Activated CD4-positive, alpha-beta T cell treated with anti-CD3 and anti-CD28 coated beads for 36 hours (primary cell): ENCODE data around the gene ERI3. TPM values are rescaled to one million over a fixed set of nuclear protein-coding genes. Genes with fewer than 3 reads are reported as not detected.

Experiments used
- ATAC-seq: fragments of 200-7000 bp; cut with Tn5 transposase; one replicate; pipeline ENCODE4 v1.10.0; 2021; ENCODE audit warnings: mild to moderate bottlenecking, moderate library complexity
- CTCF ChIA-PET: fragments of 350-600 bp; sonication (Branson Sonifier 250); formaldehyde crosslinking; loops from one replicate; lab custom pipeline; 2021; ENCODE audit warnings: antibody characterized with exemption; lab: Charles Lee
- POLR2A ChIA-PET: fragments of 350-600 bp; sonication (Branson Sonifier 250); formaldehyde crosslinking; loops from one replicate; lab custom pipeline; 2021; ENCODE audit warnings: antibody characterized with exemption, inconsistent platforms; lab: Charles Lee
- DNase-seq: peaks from one replicate; pipeline ENCODE4 v3.0.0-alpha.2; 2020
- H3K27ac Mint-ChIP-seq: one replicate; pipeline ENCODE4 v1.8.0; 2021; ENCODE audit warnings: mixed read lengths
- H3K27me3 Mint-ChIP-seq: one replicate; pipeline ENCODE4 v1.8.0; 2021; ENCODE audit warnings: mixed read lengths
- H3K36me3 Mint-ChIP-seq: one replicate; pipeline ENCODE4 v1.8.0; 2021; ENCODE audit warnings: low read depth, mixed read lengths
- H3K4me1 Mint-ChIP-seq: one replicate; pipeline ENCODE4 v1.8.0; 2021; ENCODE audit warnings: mixed read lengths
- H3K4me3 Mint-ChIP-seq: one replicate; pipeline ENCODE4 v1.8.0; 2021; ENCODE audit warnings: mild to moderate bottlenecking, moderate library complexity, mixed read lengths
- H3K9me3 Mint-ChIP-seq: one replicate; pipeline ENCODE4 v1.8.0; 2021; ENCODE audit warnings: low read depth, mixed read lengths
- intact Hi-C, 2 experiments: fragments of 100-400 bp; cut with DNase I in 1 of 2; cut with micrococcal nuclease in 1 of 2; formaldehyde crosslinking; loops; one replicate each; pipeline versions ENCODE4 v1.14.2 to v1.15.1; 2022 to 2024; cut with DNase I, micrococcal nuclease
- total RNA-seq, 2 experiments: library from RNA; stranded (reverse); gene quantifications; one replicate each; pipeline ENCODE4 v1.2.3, GENCODE V29; 2021

Gene ERI3
- 10 to 100 TPM; 36.7 to 41.3 TPM for total RNA-seq

GRCh38 chr1:44354840-44355581 is at the start of gene ERI3:
Gene ERI3 (minus strand): TSS chr1:44355257. CDS start chr1:44355026, 231 bp downstream.
- ChIA-PET CTCF (interaction anchor here (0.7 to 1.6 kb wide), 4 partner anchors 17 to 1315 kb away, joined by 3 to 5 read pairs (median 4); no protein-coding TSS in a partner anchor), POLR2A (interaction anchor here (0.7 kb wide), 1 partner anchor 143 kb away, joined by 3 read pairs; no protein-coding TSS in a partner anchor)
- Mint-ChIP-seq H3K4me1 (peaks cover 34% of the 10 kb centered on the region), H3K27ac (peak within 1 kb of the TSS; percentile 82), H3K4me3 (peak within 1 kb of the TSS; percentile 90), H3K9me3 (no peaks in the 10 kb centered on the region), H3K27me3 (no peaks in the 10 kb centered on the region), H3K36me3 (peaks cover 4% of the 10 kb centered on the region)
- ATAC-seq (peak; percentile 100), DNase-seq (peak; percentile 98)
- intact Hi-C loops: loop anchor here in 1 of 2 experiments (1.0 to 10.0 kb wide), 12 partner anchors 138 to 1510 kb away; partner anchors contain the start of genes ARMH1, ATP6V0B, CCDC24 and DMAP1

DNA sequence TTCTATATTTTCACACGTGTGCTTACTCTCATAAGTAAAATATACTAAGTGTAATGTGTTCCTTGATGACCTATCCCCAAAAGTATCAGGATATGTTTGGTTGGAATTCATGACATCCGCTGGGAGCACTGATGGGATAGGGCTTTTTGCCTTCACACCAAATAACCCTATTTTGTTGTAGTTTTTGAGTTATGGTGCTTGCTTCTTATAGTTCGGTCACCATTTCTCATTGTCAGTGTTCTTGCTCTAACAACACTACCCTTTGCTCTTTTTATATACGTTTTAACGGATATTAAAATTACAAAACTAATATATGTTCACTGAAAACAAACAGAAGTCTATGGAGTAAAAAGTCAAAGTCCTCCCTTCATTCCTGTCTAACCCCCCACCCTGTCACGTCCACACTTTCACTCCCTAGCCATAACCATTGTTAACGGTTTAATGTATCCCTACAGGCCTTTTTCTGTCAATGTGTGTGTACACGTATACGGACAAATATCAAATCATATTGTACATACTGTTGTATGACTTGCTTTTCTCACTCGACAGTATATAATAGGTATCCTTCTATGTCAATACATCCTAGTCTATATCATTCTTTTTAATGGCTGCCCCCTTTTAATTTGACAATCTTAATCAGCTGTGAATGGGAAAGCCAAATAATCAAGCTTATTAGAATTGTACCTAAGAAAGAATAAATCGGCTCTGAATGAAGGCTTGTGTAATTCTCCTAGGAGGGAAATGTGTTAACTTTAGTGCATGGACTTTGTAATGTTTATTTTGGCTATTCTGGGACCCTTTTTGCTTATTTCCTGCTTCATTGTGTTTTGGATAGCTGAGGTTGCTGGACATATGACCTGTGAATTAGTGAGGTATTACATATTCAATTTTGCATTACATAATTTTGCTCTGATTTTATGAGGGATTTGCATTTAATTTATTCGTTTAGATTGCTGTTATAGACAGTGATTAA is 46.5 kb upstream of the ERI3 start:
- H3K4me3 Mint-ChIP-seq: no peak overlapping the region
- CTCF ChIA-PET: interaction anchor here (1.5 kb wide), 1 partner anchor 184 kb away, joined by 3 read pairs; no protein-coding TSS in a partner anchor
- intact Hi-C loops: no loop called here

DNA sequence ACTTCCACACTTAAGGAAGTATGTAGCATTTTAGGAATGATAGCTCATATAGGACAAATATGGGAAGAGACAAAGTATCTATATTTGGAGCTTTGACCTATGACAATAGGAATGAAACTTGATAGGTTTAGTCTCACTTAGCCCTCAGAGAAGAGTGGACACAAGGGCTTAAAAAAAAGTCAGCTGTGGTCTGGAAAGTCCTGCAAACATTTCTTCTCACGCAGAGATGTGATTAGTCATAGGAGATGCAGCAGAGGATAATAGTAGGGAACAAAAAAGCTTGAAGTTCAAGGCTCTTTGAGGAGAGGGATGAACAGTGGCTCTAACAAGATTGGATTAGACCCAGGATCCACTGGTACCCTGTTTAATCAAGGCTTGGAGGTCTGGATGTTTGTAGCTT is 35.2 kb upstream of the ERI3 start:
- H3K36me3 Mint-ChIP-seq: no peaks in the 10 kb centered on the region
- ATAC-seq: no peak
- intact Hi-C loops: no loop called here
- H3K27me3 Mint-ChIP-seq: peaks cover 15% of the 10 kb centered on the region
- ChIA-PET CTCF (interaction anchor here (0.6 to 2.4 kb wide), 4 partner anchors 10 to 950 kb away, joined by 3 to 9 read pairs (median 4); partner anchors contain the start of gene TOE1), POLR2A (no interaction called here)
- H3K9me3 Mint-ChIP-seq: no peaks in the 10 kb centered on the region
- H3K4me3 Mint-ChIP-seq: no peak overlapping the region
- no peak for DNase-seq
- no peak overlapping the region for H3K27ac Mint-ChIP-seq
- H3K4me1 Mint-ChIP-seq: no peaks in the 10 kb centered on the region

More for the DNA sequence above, 46.5 kb upstream of the ERI3 start:
- Mint-ChIP-seq H3K4me1 (peaks cover 16% of the 10 kb centered on the region), H3K27me3 (peaks cover 64% of the 10 kb centered on the region), H3K9me3 (no peaks in the 10 kb centered on the region), H3K27ac (no peak overlapping the region), H3K36me3 (no peaks in the 10 kb centered on the region)
- no peak for DNase-seq
- POLR2A ChIA-PET: no interaction called here
- ATAC-seq: no peak

GRCh38 chr1:44389437-44389836 is 34.4 kb upstream of the ERI3 start:
- intact Hi-C loops: no loop called here
- ATAC-seq (no peak), DNase-seq (no peak)
- Mint-ChIP-seq H3K4me3 (no peak overlapping the region), H3K36me3 (no peaks in the 10 kb centered on the region), H3K27me3 (peaks cover 14% of the 10 kb centered on the region), H3K9me3 (no peaks in the 10 kb centered on the region), H3K4me1 (no peaks in the 10 kb centered on the region), H3K27ac (no peak overlapping the region)
- ChIA-PET POLR2A (interaction anchor here (0.6 kb wide), 1 partner anchor 200 kb away, joined by 5 read pairs; no protein-coding TSS in a partner anchor), CTCF (interaction anchor here (0.6 kb wide), 1 partner anchor 205 kb away, joined by 3 read pairs; no protein-coding TSS in a partner anchor)

DNA sequence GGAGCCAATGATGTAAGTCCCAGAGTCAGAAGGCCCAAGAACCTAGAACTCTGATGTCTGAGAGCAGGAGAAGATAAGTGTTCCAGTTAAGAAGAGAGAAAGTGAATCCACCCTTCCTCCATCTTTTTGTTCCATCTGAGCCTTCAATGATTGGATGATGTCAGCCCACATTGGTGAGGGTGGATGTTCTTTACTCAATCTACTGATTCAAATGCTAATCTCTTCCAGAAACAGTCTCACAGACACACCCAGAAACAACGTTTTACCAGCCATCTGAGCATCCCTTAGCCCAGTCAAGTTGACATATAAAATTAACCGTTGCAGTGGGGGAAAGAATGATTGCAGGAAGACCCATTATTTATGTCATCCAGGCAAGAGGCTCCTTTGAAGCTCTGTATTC is 33.5 kb upstream of the ERI3 start:
- Mint-ChIP-seq H3K9me3 (no peaks in the 10 kb centered on the region), H3K27ac (no peak overlapping the region), H3K27me3 (peaks cover 8% of the 10 kb centered on the region), H3K4me3 (no peak overlapping the region), H3K4me1 (no peaks in the 10 kb centered on the region), H3K36me3 (no peaks in the 10 kb centered on the region)
- no peak for DNase-seq
- intact Hi-C loops: no loop called here
- POLR2A ChIA-PET: no interaction called here
- CTCF ChIA-PET: interaction anchor here (0.8 kb wide), 1 partner anchor 193 kb away, joined by 3 read pairs; no protein-coding TSS in a partner anchor
- ATAC-seq: no peak

DNA sequence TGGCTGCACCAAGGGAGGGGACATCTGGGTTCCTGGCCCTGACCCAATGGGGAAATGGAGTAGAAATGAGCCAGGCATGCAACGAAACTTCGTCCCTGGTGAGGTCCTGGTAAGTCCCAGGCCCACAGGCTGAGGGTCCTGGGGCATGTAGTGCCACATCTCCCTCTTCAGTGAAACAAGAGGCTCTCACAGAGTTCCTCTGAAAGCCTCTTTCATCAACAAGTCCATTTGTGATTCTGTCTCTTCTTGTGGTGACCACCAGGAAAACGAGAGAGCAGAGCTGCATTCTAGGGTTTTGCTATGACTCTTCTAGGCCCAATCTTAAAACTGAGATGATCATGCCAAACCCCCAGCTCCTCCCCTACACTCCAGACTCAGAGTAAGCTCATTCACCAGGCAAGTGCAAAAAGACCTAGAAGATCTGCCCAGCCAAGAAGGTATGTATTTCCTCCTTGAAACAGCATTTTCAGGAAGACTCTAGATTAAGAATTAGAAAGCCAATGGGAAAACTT is 25.7 kb upstream of the ERI3 start:
- ChIA-PET POLR2A (interaction anchor here (0.6 kb wide), 1 partner anchor 38 kb away, joined by 4 read pairs; no protein-coding TSS in a partner anchor), CTCF (interaction anchor here (0.6 to 7.8 kb wide), 4 partner anchors 10 to 272 kb away, joined by 3 to 56 read pairs (median 4); no protein-coding TSS in a partner anchor)
- Mint-ChIP-seq H3K27me3 (peaks cover 2% of the 10 kb centered on the region), H3K4me3 (no peak overlapping the region), H3K27ac (no peak overlapping the region), H3K36me3 (no peaks in the 10 kb centered on the region), H3K9me3 (no peaks in the 10 kb centered on the region), H3K4me1 (no peaks in the 10 kb centered on the region)
- intact Hi-C loops: no loop called here
- DNase-seq (no peak), ATAC-seq (no peak)

DNA sequence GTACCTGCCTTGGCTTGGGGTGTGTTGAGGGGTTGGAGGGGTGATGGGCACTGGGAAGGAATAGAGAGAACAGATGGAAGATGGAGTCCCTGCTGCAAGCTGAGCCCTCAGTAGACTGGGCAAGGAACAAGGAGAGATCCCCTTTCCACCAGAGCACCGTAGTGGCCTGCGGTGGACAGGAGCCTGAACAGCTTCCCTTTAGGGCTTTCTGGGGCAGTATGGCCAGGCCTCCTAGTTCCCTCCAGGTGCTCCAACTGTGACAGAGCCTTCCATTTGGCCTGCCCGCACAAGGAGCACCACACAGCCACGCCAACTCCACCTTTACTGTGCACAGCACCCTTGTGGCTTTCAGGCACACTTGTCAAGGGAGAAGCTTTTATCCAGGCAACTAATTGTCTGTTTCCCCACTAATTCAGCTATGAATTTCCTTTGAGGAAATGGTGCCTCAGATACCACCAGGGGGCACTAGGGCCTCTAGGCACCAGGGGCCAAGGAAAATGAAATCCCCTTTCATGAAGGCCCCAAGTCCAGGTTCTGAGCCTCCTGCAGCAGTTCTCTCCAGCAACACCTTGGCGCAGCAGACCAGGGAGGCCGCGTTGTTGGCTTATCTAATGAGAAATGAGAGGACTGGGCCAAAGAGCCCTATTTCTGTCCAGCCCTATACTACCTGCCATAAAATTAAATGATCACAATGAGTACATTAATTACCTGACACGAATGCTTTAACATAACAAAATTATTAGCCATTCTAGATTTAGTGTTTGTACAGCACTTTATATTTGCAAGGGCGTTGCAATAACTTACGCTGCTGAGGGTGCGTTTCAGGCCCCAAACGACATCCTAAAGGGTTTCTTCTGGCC is 23.1 kb upstream of the ERI3 start:
- Mint-ChIP-seq H3K4me3 (no peak overlapping the region), H3K36me3 (no peaks in the 10 kb centered on the region), H3K27me3 (no peaks in the 10 kb centered on the region), H3K4me1 (no peaks in the 10 kb centered on the region), H3K27ac (no peak overlapping the region), H3K9me3 (no peaks in the 10 kb centered on the region)
- DNase-seq (peak; percentile 68), ATAC-seq (no peak)
- ChIA-PET POLR2A (no interaction called here), CTCF (interaction anchor here (0.6 to 7.8 kb wide), 18 partner anchors 9 to 255 kb away, joined by 3 to 56 read pairs (median 3); no protein-coding TSS in a partner anchor)
- intact Hi-C loops: loop anchor here (1.0 kb wide), 2 partner anchors 217 to 275 kb away; no protein-coding TSS in a partner anchor

DNA sequence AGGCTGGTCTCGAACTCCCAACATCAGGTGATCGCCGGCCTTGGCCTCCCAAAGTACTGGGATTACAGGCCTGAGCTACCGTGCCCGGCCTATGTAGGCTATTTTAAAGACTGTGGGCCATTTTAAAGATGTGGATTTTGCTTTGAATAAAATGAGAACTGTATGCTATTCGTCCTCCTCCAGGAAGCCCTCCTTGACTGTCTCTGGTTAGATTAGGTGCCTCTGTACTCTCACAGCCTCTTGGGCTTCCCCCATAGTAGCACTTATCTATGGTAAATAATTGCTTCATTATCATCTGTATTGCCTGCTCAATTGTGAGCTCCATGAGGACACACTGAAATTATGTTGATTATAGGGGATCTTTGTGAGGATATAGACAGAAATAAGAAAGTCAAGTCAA is 20.5 kb upstream of the ERI3 start:
- DNase-seq (no peak), ATAC-seq (no peak)
- Mint-ChIP-seq H3K36me3 (no peaks in the 10 kb centered on the region), H3K4me1 (no peaks in the 10 kb centered on the region), H3K27me3 (no peaks in the 10 kb centered on the region), H3K27ac (no peak overlapping the region), H3K9me3 (no peaks in the 10 kb centered on the region), H3K4me3 (no peak overlapping the region)
- ChIA-PET CTCF (no interaction called here), POLR2A (no interaction called here)
- intact Hi-C loops: no loop called here

DNA sequence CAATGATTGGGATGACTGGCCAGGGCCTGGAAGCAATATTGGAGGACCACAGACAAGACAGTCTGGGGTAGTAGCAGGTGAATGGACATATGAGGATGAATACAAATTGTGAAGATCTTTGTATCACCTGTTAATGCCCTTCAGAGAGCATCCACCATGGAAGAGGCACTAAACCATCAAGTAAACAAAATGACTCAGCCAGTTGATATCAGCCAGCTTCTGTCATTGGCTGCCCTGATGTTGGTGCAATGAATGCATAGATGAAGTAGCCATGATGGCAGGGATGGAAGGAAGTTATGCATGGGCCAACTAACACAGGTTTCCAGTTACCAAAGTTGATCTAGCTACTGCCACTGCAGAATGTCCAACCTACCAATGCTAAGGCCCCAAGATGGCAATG is 16.1 kb upstream of the ERI3 start:
- ChIA-PET CTCF (interaction anchor here (0.6 kb wide), 1 partner anchor 192 kb away, joined by 3 read pairs; no protein-coding TSS in a partner anchor), POLR2A (no interaction called here)
- no peak overlapping the region for H3K4me3 Mint-ChIP-seq
- intact Hi-C loops: no loop called here
- no peaks in the 10 kb centered on the region for H3K36me3 Mint-ChIP-seq
- H3K9me3 Mint-ChIP-seq: no peaks in the 10 kb centered on the region
- DNase-seq (no peak), ATAC-seq (no peak)
- no peaks in the 10 kb centered on the region for H3K27me3 Mint-ChIP-seq
- no peaks in the 10 kb centered on the region for H3K4me1 Mint-ChIP-seq
- H3K27ac Mint-ChIP-seq: no peak overlapping the region

GRCh38 chr1:44368471-44369151 is 13.6 kb upstream of the ERI3 start:
- intact Hi-C loops: no loop called here
- Mint-ChIP-seq H3K9me3 (no peaks in the 10 kb centered on the region), H3K4me3 (no peak overlapping the region), H3K27me3 (no peaks in the 10 kb centered on the region), H3K36me3 (no peaks in the 10 kb centered on the region), H3K27ac (no peak overlapping the region), H3K4me1 (no peaks in the 10 kb centered on the region)
- DNase-seq (no peak), ATAC-seq (no peak)
- ChIA-PET POLR2A (no interaction called here), CTCF (interaction anchor here (0.7 to 2.2 kb wide), 3 partner anchors 10 to 226 kb away, joined by 3 to 6 read pairs (median 3); no protein-coding TSS in a partner anchor)
